Lower lobe of right lung (tissue), 2 donors: ENCODE measurements around the gene RNF20. TPM values are rescaled to one million over a fixed set of nuclear protein-coding genes. Genes with fewer than 3 reads are reported as not detected.

Source experiments
- ATAC-seq, 2 donors: fragments of 200-7000 bp; cut with Tn5 transposase; one replicate each; pipeline ENCODE4 v1.9.1; 2020 to 2022; ENCODE audit warnings: mild to moderate bottlenecking in 2 of 2, moderate library complexity in 2 of 2
- DNase-seq: peaks from one replicate; pipeline ENCODE4 v3.0.0-alpha.2; 2020
- H3K27ac ChIP-seq: fragments of 200-600 bp; one replicate; pipeline ENCODE4 v1.8.0; 2022
- H3K27me3 ChIP-seq: fragments of 200-600 bp; one replicate; pipeline ENCODE4 v1.8.0; 2022; ENCODE audit warnings: low read depth
- H3K36me3 ChIP-seq: fragments of 200-600 bp; one replicate; pipeline ENCODE4 v1.8.0; 2022; ENCODE audit warnings: mild to moderate bottlenecking
- H3K4me1 ChIP-seq: fragments of 200-600 bp; one replicate; pipeline ENCODE4 v1.8.0; 2022
- H3K4me3 ChIP-seq: fragments of 200-600 bp; one replicate; pipeline ENCODE4 v1.8.0; 2022; ENCODE audit warnings: mild to moderate bottlenecking
- H3K9me3 ChIP-seq: fragments of 200-600 bp; one replicate; pipeline ENCODE4 v1.8.0; 2022
- intact Hi-C: fragments of 100-400 bp; cut with DNase I; formaldehyde crosslinking; loops from one replicate; pipeline ENCODE4 v1.11.0; 2022
- long read RNA-seq: library from polyadenylated mRNA; unstranded; transcript quantifications from one replicate; pipeline ENCODE4 v2.0.0, GENCODE V29; 2021
- total RNA-seq: library from RNA; stranded (reverse); fragmentation: NEBNext Ultra II Directional; extraction: Animal tissue kit (Norgen Biotek cat#: 25700); gene quantifications from one replicate; pipeline ENCODE4 v1.2.1, GENCODE V29; 2021
- TF ChIP-seq, protein P1 (sequence below): fragments of 200-600 bp; IDR thresholded peaks from one replicate; pipeline ENCODE4 v1.8.0; 2022; ENCODE audit warnings: antibody characterized with exemption, mild to moderate bottlenecking
- donor health status: DM: no; HTN: yes; CAD: no; lungs with severe emphysema.

Gene RNF20, protein sequence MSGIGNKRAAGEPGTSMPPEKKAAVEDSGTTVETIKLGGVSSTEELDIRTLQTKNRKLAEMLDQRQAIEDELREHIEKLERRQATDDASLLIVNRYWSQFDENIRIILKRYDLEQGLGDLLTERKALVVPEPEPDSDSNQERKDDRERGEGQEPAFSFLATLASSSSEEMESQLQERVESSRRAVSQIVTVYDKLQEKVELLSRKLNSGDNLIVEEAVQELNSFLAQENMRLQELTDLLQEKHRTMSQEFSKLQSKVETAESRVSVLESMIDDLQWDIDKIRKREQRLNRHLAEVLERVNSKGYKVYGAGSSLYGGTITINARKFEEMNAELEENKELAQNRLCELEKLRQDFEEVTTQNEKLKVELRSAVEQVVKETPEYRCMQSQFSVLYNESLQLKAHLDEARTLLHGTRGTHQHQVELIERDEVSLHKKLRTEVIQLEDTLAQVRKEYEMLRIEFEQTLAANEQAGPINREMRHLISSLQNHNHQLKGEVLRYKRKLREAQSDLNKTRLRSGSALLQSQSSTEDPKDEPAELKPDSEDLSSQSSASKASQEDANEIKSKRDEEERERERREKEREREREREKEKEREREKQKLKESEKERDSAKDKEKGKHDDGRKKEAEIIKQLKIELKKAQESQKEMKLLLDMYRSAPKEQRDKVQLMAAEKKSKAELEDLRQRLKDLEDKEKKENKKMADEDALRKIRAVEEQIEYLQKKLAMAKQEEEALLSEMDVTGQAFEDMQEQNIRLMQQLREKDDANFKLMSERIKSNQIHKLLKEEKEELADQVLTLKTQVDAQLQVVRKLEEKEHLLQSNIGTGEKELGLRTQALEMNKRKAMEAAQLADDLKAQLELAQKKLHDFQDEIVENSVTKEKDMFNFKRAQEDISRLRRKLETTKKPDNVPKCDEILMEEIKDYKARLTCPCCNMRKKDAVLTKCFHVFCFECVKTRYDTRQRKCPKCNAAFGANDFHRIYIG
- total RNA-seq: 50.7 TPM
- long read RNA-seq, transcript RNF20-202 (20 exons, 3,940 nt): major isoform, 45 of 75 reads
- long read RNA-seq, partial matches to known transcripts: 24 of 75 reads
- long read RNA-seq, other reads (novel, unspliced or antisense): 6 of 75 reads

DNA sequence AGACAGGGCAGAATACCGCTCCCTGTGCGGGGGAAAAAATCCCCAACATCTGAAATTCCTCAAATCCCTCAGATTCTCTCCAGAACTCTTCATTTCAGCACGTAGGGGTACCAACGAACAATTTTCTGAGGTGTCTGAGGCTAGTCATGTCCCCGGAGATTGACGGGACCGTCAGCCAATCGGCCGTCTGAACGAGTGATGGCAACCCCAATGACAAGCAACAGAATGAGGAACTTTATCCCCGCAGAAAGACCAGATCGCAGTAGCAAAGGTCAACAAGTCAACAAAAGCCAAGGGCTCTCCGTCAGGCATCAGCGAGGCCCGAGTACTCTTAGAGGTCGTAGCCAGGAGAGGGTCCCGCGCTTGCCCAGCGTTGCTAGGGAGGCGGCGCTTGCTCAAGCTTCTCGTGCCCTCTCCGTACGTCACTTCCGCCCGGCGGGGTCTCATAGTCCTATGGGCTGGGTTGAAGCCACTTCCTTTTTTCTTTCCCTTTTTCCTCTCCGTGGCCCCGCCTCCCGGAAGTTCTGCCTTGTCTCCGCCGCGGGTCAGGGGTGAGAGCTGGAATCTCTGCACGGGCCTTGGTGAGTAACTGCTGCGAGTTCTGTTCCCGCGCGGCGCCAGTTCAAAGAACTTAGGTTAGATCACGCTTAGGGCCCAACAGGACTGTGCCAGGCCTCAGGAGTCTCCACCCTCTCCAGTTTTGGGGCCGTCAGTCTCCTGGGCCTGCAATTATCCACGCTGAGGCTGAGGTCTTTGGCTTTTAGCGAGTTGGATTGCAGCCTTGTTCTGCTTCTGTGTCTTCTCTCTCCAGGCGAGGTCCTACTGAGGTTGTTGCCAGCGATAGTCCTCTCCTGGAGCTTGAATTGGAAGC lies at the start of gene RNF20:
RNF20 (plus strand) TSS at position 520 of the 871 bp plus-strand sequence. CDS start 1,571 bp downstream, outside the sequence.
- TF ChIP-seq, protein P1, sequence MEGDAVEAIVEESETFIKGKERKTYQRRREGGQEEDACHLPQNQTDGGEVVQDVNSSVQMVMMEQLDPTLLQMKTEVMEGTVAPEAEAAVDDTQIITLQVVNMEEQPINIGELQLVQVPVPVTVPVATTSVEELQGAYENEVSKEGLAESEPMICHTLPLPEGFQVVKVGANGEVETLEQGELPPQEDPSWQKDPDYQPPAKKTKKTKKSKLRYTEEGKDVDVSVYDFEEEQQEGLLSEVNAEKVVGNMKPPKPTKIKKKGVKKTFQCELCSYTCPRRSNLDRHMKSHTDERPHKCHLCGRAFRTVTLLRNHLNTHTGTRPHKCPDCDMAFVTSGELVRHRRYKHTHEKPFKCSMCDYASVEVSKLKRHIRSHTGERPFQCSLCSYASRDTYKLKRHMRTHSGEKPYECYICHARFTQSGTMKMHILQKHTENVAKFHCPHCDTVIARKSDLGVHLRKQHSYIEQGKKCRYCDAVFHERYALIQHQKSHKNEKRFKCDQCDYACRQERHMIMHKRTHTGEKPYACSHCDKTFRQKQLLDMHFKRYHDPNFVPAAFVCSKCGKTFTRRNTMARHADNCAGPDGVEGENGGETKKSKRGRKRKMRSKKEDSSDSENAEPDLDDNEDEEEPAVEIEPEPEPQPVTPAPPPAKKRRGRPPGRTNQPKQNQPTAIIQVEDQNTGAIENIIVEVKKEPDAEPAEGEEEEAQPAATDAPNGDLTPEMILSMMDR: no peak
- H3K9me3 ChIP-seq: no peaks in the 10 kb centered on the region
- DNase-seq (peak; percentile 100), ATAC-seq (peak; percentile 99)
- H3K4me3 ChIP-seq: peak within 1 kb of the TSS; percentile 83
- H3K27ac ChIP-seq: peak within 1 kb of the TSS; percentile 94
- H3K27me3 ChIP-seq: no peaks in the 10 kb centered on the region
- intact Hi-C loops: no loop called here
- peaks cover 35% of the 10 kb centered on the region for H3K4me1 ChIP-seq
- H3K36me3 ChIP-seq: peaks cover 30% of the 10 kb centered on the region

DNA sequence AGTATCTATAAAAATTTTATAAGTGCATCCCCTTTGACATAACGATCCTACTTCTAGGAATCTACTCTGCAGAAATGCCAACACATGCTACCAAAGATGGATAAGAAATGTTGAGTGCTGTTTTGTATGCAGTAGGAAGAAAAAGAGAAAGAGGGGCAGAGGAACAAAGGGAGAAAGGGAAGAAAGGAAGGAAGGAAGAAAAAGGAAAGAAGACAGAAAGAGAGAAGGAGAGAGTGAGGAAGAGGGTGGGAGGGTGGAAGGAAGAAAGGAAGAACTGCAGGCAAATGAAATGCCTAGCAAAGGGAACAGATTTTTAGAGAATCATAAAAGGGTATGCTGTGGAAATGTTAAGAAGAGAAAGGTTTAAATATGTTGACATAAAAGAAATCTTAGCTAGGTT lies 49.6 kb upstream of the RNF20 start:
- Histone ChIP-seq H3K4me1 (peaks cover 7% of the 10 kb centered on the region), H3K9me3 (no peaks in the 10 kb centered on the region), H3K27me3 (peaks cover 15% of the 10 kb centered on the region), H3K27ac (no peak overlapping the region), H3K36me3 (no peaks in the 10 kb centered on the region), H3K4me3 (no peak overlapping the region)
- intact Hi-C loops: no loop called here
- no peak for DNase-seq
- ATAC-seq: no peak
- TF ChIP-seq, protein P1: no peak

DNA sequence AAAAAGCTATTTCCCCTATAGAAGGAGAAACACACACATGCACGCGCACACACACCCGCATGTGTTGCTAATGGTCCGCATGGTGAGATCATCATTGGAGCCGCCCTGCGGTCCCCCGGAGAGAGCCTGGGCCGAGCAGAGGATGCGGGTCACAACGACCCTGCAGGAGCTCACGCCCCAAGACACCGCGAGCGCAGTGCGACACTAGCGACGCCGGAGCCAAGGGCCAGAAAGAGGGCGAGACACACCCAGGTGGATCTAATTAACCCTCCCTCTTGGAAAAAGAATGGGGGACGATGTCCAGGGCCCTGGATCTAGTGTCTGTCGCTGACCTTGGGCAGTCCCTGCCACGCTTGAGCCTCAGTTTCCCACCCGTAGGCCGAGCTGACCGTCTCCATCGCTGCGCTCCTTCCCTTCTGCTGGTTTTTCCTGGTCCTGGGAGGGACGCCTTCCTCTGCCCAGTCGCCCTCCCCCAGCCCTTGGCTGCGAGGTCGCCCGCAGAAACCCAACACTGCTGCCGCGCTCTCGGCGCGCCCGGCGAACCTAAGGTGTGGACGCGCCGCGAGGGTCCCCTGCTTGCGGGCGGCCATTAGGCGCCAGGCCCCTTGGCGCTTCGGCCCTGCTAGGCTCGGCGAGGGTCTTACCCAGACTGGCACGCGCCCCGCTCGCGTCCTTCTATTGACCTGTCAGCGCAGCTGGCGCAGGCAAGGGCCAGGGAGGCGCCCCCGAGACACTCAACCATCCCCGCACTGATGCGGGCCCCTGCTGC lies 47.5 kb upstream of the RNF20 start:
- no peaks in the 10 kb centered on the region for H3K36me3 ChIP-seq
- intact Hi-C loops: no loop called here
- TF ChIP-seq, protein P1: no peak
- no peaks in the 10 kb centered on the region for H3K9me3 ChIP-seq
- peak; percentile 48 for DNase-seq
- peak overlapping the region; percentile 63 for H3K4me3 ChIP-seq
- peaks cover 15% of the 10 kb centered on the region for H3K27me3 ChIP-seq
- peak; percentile 72 to 73 for ATAC-seq
- peak overlapping the region; percentile 86 for H3K27ac ChIP-seq
- peaks cover 7% of the 10 kb centered on the region for H3K4me1 ChIP-seq

DNA sequence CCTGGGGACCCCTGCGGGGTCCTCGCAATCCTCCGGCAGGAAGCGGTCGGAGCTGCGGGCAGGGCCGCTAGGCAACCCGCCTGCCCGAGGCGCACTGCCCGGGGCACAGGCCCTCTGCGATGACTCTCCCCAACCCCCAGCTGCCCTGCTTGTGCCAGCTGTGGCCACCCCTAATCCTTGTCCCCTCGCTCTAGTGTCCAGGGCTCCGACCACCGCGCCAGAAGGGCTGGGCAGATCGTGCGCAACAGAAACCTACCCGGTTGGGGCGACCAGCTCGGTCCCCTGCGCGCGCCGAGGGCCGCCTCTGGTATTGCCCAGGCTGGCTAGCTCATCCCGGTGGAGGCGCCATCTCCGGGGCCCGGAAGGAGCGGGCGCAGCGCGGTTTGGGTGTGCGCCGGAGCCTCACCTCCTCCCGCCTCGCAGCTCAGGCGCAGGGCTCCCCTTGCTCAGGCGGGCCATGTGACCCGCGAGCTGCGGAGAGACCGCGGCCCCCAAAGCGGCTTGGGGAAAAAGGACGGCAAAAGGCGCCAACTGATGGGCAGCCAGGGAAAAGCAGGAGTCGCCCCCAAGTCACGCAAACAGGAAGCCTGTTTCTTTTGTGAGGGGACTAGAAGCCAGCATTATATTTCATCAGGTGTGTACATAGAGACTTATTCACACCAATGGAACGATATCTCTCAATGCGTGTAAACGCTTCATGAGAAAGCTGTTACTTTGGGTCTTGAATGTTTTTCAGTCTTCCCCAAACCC lies 46.8 kb upstream of the RNF20 start:
- Histone ChIP-seq H3K27me3 (peaks cover 15% of the 10 kb centered on the region), H3K4me1 (peaks cover 7% of the 10 kb centered on the region), H3K9me3 (no peaks in the 10 kb centered on the region), H3K27ac (peak overlapping the region; percentile 86), H3K4me3 (peak overlapping the region; percentile 63), H3K36me3 (no peaks in the 10 kb centered on the region)
- intact Hi-C loops: no loop called here
- DNase-seq: peak; percentile 60
- TF ChIP-seq, protein P1: no peak
- ATAC-seq: peak; percentile 85 to 92
